HG03558 (cell line): Measurements from ENCODE around the gene MND1.
"Not testable (repeated sequence)": the region's sequence is repeated elsewhere in the genome, so short reads cannot be mapped to it uniquely, and the experiment has no call there.

Experiments
- ATAC-seq: cut with Tn5 transposase; IDR thresholded peaks from one replicate; pipeline ENCODE4 v1.9.1; 2021; ENCODE audit warnings: moderate number of reproducible peaks; ENCODE audit not compliant: unreplicated experiment; ENCODE audit errors: extremely low read depth

The MND1 gene

DNA sequence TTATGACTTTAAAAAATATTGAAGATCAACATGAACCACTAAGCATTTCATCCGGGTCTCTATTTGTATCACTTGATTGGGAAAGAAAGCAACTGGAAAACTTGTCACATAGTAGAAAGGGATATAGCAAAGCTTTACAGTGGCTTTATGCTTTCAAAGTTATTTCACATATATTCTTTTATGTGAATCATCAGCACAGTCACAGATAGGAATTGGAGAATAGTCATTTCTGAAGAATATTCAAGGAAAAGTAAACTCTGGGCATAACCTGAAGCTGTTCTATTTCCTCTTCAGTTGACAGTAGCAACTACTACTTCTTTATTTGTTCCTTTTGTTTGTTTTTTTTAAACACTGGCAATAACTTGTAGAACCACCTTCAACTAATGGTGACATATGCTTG is 50.5 kb downstream of the MND1 start:
- ATAC-seq: no peak

DNA sequence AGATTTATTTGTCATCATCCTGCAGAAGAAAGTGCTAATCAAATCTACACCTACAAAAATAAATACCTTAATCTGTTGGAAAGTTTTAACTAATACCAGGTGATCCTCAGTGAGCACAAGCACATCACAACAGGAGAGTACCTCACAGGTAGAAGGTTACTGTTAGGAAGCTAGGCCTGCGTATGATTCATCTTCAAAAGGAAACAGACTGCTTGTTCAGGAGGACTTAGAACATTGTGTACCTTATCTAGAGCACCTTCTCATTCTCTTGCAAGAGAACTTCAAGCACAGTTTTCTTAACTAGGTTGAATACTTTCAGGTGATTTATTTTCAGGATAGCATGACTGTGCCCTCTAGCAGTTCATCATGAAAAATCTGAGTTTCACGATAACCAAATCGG is 54.2 kb downstream of the MND1 start:
- no peak for ATAC-seq

DNA sequence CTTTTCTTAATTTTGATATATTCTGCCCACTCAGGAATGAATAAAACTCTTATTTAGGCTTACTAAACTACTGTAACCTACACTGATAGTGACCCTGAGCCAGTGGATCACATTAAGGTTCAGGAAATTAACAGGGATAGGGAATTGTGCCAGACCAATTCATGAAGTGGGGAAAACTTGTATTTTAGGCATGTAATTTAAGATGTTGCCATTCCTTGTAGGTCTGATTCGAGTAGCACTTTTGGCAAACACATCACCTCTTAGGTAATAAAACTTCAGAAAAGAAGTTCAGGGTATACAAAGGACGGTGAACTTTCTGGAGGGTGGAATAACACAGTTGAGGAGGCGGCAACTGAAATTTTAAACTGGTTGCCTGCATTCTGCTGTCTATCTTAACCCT is 54.9 kb downstream of the MND1 start:
- ATAC-seq: no peak

DNA sequence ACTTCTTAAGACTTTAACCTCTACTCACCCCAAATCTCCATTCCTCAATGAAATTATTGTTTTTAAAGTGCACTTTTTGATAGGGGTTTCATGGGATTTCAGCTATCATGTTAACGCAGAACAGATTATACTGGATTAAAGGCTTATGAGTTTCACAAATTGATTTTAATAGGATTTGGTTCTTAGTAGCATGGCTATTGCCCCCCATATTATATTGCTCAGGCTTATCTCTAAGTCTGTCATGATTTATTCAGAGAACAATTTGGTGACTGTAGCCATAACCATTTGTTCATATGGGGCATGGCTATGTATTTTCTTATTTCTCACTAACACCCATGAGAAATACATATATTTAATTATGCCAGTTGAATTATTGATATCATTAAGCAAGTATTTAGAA is 57.0 kb downstream of the MND1 start:
- ATAC-seq: no peak

DNA sequence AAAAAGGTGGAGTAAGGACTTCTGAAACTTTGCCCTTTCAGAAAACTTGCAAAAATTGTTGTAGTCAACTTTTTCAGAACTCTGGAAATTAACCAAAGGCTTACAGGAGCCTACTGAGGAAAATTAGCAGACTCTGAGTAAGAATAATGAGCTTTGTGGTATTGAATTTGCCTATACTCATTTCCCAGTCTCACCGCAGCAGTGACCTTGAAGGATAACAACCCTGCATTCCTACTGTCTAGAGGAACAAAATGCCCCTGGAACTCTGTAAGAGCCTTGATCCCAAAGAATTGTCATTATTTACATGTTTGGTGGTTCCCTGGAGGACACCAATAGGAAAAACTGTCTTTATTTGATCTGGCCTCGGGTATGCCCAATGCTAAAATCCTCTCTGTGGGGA is 57.9 kb downstream of the MND1 start:
- ATAC-seq: no peak

DNA sequence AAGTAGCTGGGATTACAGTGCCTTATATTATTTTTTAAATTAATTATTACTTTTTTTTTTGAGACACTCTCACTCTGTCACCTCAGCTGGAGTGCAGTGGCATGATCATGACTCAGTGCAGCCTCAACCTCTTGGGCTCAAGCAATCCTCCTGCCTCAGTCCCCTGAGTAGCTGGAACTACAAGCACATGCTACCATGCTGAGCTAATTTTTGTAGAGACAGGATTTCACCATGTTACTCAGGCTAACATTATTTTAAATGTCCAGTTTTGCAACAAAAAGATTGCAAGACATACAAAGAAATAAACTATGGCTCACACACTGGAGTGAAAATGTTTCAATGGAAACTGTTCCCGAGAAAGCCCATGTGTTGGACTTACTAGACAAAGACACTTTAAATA is 59.2 kb downstream of the MND1 start:
- no peak for ATAC-seq

DNA sequence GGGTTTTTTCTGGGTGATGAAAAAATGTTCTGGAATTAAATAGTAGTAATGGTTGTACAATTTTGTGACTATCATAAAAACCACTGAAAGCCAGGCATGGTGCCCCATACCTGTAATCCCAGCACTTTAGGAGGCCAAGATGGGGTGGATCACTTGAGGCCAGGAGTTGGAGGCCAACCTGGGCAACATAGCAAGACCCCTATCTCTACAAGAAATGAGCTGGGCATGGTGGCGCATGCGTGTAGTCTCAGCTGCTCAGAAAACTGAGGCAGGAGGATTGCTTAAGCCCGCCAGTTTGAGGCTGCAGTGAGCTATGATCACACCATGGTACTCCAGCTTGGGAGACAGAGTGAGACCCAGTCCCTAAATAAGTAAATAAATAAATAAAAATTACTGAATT is 63.4 kb downstream of the MND1 start:
- ATAC-seq: no peak

DNA sequence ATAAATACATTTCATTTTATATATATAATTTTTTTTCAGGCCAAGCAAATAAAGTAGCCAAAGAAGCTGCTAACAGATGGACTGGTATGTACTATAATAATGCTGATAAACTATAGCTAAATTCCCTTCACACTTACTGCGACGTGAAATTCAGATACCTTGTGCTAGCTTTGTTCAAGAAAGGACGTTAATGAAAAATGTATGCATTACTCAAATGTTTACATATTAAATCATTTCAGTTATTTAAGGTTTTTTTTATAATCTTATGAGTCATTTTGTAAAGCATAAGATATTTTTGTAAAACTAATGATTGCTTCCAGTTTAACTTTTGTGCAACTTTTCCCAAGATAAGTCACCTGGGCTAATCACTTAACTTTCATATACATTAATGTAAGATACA is 64.4 kb downstream of the MND1 start:
- no peak for ATAC-seq

DNA sequence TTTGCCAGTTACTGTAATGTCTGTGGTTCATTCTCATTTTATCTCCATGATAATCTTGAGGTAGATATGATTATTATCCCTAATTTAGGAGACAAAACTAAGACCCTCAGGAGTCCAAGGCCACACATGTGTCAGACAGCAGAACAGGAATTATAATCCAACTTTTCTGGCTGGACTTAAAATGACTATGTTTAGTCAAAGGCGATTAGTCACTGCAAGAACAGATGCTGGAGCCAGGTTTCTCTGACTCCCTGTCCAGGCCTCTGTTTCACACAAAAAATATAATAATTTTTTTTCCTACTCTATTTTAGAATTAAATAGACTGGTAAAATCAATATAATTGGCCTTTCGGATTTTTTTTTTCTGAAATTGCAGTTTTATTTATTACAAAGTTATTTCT is 64.9 kb downstream of the MND1 start:
- ATAC-seq: no peak

DNA sequence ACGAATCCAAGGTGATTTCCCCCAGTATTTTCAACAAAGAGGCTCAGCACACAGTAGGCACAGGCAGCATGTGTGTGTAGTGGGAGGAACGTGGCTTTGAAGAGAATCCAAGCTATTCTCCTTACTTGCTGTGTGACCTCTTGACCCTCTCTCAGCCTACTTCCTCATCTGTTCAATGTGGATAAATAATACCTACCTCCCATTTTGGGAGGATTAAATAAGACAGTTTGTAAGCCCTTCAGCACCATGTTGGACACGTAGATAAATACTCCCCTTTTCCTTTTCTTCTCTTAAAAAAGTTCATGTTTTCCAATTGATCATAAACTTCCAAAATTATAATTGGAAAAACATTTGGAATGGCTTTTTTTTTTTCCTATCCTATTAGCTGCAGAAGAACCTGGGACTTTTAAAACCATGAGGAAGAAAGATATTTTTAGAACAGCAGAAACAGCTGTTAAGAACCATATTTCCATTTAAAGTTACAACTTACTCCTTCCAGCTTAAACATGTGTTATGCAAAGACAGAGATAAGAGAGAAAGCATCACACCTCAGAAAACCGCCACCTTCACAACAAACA is 65.5 kb downstream of the MND1 start:
- ATAC-seq: no peak

DNA sequence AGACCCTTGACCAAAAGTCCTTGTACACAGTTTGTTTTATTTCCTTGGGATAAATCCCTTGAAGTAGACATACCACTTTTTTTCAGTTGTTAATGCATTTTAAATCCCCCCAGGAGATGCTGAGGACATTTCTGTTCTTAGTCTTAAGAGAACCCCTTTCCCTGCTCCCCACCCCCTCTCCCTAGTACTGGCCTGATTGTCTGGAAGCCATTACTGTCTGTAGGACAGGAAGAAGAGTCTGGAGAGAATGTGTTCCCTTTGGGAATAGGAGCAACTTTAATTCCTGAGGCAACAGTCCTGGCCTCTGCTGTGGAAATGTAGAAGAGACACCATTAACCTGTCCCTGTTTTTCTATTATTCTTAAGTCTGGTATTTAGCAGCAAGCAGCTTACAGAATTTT is 69.4 kb downstream of the MND1 start:
- ATAC-seq: no peak

DNA sequence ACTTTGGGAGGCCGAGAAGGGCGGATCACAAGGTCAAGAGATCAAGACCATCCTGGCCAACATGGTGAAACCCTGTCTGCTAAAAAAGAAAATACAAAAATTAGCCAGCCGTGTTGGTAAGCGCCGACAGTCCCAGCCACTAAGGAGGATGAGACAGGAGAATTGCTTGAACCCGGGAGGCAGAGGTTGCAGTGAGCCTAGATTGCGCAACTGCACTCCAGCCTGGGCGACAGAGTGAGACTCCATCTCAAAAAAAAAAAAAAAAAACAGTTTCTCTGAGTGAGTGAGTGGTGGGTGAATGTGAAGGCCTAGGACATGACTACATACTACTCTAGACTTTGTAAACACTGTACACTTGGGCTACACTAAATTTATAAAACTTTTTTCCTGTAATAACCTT is 72.0 kb downstream of the MND1 start:
- ATAC-seq: not testable (repeated sequence)

DNA sequence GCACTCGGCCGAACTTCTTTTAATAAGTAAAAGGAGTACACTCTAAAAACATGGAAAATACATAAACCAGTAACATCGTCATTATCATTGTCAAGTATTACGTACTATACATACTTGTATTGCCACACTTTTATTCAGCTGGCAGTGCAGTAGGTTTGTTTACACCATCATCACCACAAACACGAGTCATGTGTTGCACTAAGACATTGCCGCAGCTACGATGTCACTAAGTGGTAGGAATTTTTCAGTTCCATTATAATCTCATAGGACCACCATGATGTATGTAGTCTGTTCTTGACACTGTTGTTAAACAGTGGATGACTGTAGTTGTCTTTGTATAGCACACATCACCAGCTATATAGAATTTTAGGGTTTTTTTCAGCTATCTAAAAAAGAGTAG is 73.6 kb downstream of the MND1 start:
- ATAC-seq: no peak

DNA sequence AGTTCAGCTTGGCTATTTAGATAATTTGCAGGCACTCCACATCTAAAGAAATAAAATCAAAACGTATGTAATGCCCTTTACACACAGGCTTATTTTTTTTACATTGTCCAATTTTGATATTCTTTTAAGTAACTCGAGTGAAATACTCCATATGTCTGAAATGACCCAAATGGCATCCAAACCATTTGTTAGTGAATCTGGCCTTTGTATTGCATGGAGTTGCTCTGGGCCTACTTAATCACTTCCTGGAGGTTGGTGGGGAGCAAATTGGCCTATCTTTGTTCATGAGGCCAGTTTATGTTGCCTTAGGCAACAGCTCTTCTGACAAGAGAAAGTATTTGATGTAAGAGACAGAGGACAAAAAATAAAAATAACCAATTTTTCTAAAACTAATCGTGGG is 74.1 kb downstream of the MND1 start:
- no peak for ATAC-seq

DNA sequence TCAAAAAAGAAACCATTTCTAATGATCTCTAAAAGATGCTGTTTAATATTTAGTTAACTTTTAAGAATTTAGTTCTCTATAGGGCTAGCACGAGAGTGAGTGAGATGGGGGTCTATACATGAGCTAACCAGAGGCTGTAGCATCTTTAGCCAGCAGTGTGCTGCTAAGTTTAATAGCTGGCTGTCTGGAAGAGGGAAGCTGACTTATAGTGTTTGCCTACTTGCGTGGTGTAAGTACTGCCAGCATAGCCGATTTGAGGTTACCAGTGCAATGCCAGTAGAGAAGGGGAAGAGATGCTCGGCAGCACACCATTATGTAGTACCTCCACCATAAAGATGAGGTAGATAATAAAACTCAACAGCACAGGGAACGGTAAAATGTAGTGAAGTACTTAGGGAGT is 74.5 kb downstream of the MND1 start:
- no peak for ATAC-seq

DNA sequence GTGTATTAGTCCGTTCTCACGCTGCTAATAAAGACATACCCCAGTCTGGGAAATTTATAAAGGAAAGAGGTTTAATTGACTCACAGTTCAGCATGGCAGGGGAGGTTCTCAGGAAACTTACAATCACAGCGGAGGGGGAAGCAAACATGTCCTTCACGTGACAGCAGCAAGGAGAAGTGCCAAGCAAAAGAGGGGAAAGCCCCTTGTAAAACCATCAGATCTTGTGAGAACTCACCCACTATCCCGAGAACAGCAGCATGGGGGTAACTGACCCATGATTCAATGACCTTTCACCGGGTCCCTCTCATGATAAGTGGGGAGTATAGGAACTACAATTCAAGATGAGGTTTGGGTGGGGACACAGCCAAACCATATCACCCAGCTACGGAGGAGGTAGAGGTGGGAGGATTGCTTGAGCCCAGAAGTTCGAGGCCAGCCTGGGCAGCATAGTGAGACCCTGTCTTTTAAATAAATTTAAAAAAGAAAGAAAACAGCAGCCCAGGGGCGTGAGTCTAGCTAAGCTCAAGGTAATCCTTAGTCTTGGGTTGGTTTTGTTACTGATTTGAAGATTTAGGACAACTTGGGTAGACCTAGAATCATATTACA is 75.3 kb downstream of the MND1 start:
- no peak for ATAC-seq

DNA sequence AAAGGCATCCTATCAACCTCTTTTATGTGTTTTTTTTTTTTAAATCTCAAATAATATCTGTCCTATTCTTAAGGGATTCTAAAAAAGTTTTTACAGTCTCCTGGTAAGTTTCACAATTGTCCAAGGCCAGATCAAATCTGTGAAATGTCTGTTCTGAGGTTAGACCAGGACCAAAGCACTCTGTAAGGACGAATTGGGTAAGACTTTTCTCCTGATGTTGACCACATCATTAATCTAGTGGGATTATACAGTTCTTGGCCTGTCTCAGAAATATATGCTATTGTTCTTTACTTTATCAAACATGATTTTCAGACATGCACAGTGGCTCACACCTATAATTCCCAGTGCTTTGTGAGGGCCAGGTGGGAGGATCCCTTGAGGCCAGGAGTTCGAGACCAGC is 75.9 kb downstream of the MND1 start:
- no peak for ATAC-seq

DNA sequence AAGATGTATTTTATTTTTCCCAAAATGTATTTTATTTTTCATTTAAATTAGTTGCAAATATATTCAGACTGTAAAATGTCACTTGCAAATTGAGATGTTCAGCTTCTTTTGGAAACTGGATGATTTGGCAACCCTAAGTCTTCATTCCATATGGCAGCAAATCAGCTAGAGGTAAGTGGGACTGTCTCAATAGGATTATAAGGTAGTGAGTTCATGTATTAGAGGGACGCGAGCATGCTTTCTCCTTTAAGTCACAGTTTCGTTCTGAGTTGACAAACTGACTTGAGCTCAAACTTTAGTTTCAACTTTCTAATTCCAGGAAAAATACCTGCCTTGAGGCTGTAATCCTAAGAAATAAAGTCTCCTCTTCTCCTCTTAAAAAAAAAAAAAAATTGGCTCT is 77.5 kb downstream of the MND1 start:
- ATAC-seq: no peak

DNA sequence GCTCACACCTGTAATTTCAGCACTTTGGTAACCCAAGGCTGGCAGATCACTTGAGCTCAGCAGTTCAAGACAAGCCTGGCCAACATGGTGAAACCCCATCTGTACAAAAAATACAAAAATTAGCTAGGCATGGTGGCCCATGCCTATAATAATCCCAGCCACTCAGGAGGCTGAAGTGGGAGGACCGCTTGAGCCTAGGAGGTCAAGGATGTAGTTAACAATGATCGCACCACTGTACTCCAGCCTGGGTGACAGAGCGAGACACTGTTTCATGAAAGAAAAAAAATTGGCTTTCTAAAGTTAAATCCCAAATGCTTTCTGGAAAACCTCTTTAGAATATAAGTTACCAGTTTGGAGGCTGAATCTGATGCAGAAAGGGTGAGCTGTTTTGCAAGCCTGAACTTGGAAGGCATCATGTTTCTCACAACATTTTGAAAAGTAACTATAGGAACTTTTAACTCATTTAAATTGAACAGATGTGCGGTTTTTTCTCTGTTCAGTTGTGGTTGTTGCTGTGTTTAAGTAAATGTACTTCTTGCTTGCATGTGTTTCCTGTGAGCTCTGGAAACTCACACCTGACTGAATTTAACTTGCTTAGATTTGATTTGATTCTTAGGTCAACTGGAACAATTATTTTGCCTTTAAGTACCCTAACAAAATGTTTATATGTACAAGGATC is 81.9 kb downstream of the MND1 start:
- ATAC-seq: no peak

DNA sequence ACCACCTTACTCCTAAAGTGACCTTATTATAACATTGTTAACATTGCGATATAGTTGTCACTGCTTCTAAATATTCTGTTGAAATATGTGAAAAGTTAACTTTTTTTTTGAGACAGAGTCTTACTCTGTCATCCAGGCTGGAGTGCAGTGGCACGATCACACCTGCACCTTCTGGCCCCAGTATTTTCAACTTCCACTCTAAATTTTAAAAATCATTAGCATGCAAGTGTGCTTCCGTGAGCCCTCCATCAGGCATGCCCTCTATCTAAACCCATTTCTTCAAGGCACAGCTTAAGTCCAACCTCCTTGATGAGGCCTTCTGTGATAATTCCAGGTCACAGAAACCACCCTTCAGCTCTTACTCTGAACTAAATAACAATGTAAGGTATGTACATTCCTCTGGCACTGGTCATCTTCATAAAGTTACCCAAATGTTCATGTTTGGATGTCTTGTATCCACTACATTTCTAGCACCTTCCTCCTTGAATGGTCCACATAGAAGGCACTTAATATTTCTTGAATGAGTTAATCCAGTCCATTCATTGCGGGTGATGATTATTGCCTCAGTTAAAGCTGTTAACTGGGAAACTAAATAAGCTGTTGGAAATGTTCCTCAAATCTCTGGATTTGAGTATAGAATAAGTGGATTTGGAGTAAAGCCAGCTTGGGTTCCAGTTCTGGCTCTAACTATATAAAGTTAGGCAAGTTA is 83.0 kb downstream of the MND1 start:
- no peak for ATAC-seq

DNA sequence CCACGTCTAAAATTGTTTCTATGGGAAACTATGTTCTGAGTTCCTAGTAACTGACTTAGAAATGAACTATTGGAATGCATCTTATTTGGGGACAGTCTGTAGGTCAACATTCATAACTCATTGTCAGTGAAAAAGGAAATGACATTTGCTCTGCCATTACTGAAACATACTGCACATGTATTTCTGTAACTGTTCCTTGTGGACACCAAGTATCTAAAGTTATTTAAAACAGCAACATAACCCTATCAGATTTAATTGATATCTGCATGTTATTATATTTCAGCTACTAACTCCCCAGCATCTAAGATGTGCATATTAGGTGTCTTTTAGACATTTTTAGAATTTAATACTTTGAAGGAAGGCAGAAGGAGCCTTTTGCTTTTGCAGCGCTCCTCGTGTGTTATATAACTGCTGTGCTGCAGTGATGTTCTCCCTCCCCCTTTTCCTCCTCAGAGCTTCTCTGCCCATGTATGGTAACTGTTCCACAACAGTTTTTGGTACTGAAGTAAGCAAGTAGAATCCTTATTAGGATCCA is 84.5 kb downstream of the MND1 start:
- ATAC-seq: no peak
